Activated naive CD4-positive, alpha-beta T cell treated with anti-CD3 and anti-CD28 coated beads, Interleukin-2, amount 50 U/mL, for 16 hours (primary cell): ENCODE data around the gene IL17RE.
"Not testable (repeated sequence)": the region's sequence is repeated elsewhere in the genome, so short reads cannot be mapped to it uniquely, and the experiment has no call there.

Experiments
- DNase-seq: peaks from one replicate; pipeline ENCODE4 v3.0.0-alpha.2; 2020

IL17RE gene

GRCh38 chr3:9881441-9881840, 21.2 kb upstream of the IL17RE start:
- no peak for DNase-seq

- no peak for DNase-seq
Measured at GRCh38 chr3:9883706-9884554, 18.7 kb upstream of the IL17RE start.

- DNase-seq, result no peak
Measured at GRCh38 chr3:9884555-9885165, 18.0 kb upstream of the IL17RE start.

- no peak for DNase-seq
Measured at GRCh38 chr3:9886328-9886727, 16.3 kb upstream of the IL17RE start.

- DNase-seq, result no peak
Measured at GRCh38 chr3:9887480-9887879, 15.2 kb upstream of the IL17RE start.

- no peak for DNase-seq
Measured at GRCh38 chr3:9888540-9888939, 14.1 kb upstream of the IL17RE start.

- no peak for DNase-seq
Measured at GRCh38 chr3:9889405-9889804, 13.2 kb upstream of the IL17RE start.

GRCh38 chr3:9890249-9891071, 12.2 kb upstream of the IL17RE start, which contains the start of gene JAGN1:
JAGN1 (plus strand) TSS chr3:9890610; CDS start chr3:9890723, 113 bp downstream.
- peak; percentile 90 for DNase-seq

GRCh38 chr3:9891072-9891622, 11.5 kb upstream of the IL17RE start:
- no peak for DNase-seq

GRCh38 chr3:9893739-9894138, 8.9 kb upstream of the IL17RE start:
- DNase-seq, result no peak

- DNase-seq, result not testable (repeated sequence)
Measured at GRCh38 chr3:9895715-9896114, 6.9 kb upstream of the IL17RE start.

- not testable (repeated sequence) for DNase-seq
Measured at GRCh38 chr3:9896755-9897407, 5.8 kb upstream of the IL17RE start.

GRCh38 chr3:9897408-9898372, 5.0 kb upstream of the IL17RE start:
- DNase-seq, result no peak

GRCh38 chr3:9898467-9899241, 4.0 kb upstream of the IL17RE start:
- DNase-seq, result no peak

GRCh38 chr3:9899289-9899791, 3.3 kb upstream of the IL17RE start:
- no peak for DNase-seq

- not testable (repeated sequence) for DNase-seq
Measured at GRCh38 chr3:9900965-9901415, 1.7 kb upstream of the IL17RE start.

- DNase-seq, result no peak
Measured at GRCh38 chr3:9901967-9902366, 681 bp upstream of the IL17RE start.

GRCh38 chr3:9903238-9903624, 583 bp downstream of the IL17RE start:
- no peak for DNase-seq

GRCh38 chr3:9903904-9904303, 1.3 kb downstream of the IL17RE start:
- no peak for DNase-seq

- no peak for DNase-seq
Measured at GRCh38 chr3:9906480-9906879, 3.8 kb downstream of the IL17RE start.
